Activated CD4-positive, alpha-beta T cell treated with anti-CD3 and anti-CD28 coated beads for 48 hours (primary cell): ENCODE results near the gene PGS1.

Source experiments
- DNase-seq: peaks from one replicate; pipeline ENCODE4 v3.0.0-alpha.2; 2020

PGS1 gene

GRCh38 chr17:78347453-78347852 is 31.0 kb upstream of the PGS1 start:
- no peak for DNase-seq

DNA sequence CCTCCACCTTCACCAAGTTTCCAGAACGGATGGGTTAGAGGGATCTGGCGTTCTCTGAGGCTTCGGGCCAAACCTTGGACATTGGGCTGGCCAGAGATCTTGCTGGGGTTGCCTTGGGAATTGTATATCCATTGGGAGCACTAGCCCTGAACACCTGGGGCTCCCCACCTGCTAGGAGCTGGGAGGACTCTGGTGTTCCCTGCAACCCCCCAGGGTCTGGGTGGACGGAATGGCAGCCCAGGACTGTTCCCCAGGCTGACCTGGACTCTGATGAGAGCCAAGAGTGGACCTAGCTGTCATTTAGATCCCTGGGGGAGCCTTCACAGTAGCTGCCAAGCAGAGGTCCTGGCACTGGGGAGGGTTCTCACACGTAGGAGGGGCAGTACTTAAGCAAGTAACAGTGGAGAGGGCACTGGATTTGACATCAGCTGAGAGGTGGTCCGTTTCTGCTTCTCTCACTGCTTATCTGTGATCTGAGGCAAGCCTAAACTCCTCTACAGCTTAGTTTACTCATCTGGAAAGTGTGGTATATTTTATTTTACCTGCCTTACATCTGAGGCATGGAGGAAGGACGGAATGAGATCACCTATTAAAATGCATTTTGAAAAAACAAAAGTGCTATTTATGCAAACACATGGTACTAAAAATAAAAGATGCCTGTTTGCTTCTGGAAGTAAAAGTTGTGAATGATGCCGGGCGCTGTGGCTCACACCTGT is 30.2 kb upstream of the PGS1 start:
- no peak for DNase-seq

DNA sequence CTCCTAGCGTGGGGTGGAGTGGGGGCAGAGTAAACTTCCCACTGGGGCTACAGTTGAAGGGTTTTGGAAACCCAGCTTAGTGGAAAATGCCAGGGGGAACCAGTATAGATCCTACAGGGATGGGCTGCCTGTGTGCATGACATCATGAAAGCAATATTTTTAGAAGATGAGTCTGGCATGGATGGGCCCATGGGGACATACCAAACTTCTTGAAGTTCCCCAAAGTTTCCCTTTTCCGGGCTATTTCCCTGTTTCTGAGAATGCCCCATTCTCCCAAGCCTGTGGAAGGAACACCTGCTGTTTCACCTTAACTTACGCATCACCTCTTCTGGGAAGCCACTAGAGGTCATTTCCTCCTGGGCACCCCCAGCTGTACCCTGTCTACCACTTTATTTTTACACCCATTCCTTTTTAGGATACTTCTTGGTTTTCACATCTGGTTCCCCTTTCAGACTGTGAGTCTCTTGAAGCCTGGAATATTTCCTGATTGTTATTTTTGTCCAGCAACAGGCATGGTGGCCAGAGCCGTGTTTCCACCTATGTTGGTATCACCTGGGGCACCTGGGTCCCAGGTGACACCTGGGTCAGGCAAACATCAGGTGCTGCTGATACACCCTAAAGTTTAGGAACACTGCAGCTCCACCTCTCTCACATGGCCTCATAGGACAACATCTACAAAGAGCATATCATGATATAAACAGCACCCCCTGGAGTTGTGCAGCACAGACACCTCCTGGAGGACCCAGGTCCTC is 28.4 kb upstream of the PGS1 start:
- DNase-seq = no peak

DNA sequence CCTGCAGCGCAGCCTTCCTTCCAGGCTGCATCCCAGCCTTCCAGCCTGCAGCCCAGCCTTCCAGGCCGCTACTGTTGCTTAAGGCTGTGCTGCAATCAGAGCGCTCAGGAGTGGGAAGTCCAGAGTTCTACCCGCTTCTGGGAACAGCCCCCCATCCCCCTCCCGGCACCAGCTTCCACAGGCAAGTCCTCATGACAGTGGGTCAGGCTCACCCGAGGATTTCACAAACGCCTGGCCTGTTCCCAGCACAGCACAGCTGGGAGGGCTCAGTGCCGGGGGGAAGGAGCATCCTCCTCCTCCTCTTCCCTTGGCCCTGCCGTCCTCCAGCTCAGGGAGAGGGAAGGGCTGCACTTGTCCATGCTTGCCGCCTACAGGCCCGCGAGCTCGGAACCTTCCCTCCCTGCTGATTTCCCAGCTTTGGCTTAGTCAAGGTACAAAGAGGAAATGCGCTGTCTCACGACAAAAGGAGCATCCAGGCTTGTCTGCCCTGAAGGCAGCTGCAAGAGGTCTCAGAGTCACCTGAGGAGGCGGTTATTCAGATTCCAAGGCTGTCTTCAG is 26.9 kb upstream of the PGS1 start:
- no peak for DNase-seq

DNA sequence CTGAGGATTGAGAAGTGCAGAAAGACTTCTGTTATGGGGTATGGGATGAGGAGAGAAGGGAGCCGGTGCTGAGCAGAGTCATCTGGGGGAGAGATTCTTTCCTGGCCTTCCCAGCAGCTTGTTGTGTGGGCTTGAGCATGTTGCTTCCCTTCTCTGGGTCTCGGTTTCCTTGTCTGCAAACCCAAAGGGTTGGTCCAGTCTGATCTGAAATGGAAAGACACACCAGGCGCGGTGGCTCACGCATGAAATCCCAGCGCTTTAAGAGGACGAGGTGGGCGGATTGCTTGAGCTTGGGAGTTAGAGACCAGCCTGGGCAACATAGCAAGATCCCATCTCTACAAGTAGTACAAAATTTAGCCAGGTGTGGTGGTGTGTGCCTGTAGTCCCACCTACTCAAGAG is 24.6 kb upstream of the PGS1 start:
- DNase-seq = no peak

- DNase-seq = no peak
Measured at GRCh38 chr17:78355045-78355641, 23.3 kb upstream of the PGS1 start.

DNA sequence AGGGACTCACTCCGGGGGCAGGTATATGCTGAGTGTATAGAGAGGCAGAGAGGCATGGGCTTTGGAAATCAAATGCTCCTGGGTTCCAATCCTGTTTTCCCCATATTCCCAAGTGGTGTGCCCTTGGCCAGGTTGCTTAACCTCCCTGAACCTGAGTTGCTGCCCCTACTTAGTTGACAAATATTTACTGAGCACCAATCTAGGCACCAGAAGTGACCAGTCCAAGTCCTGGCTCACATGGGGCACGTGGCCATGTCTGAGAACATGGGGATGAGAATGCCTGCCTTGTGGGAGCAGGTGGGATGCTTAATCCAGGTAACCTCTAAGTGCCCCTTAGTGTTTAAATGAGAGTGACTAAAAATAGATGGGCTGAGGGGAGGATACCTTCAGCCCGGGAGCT is 22.7 kb upstream of the PGS1 start:
- no peak for DNase-seq

GRCh38 chr17:78356101-78356713 is 22.2 kb upstream of the PGS1 start:
- peak; percentile 94 for DNase-seq

GRCh38 chr17:78357177-78357586 is 21.3 kb upstream of the PGS1 start:
- no peak for DNase-seq

- DNase-seq = no peak
Measured at GRCh38 chr17:78357672-78358537, 20.5 kb upstream of the PGS1 start.

DNA sequence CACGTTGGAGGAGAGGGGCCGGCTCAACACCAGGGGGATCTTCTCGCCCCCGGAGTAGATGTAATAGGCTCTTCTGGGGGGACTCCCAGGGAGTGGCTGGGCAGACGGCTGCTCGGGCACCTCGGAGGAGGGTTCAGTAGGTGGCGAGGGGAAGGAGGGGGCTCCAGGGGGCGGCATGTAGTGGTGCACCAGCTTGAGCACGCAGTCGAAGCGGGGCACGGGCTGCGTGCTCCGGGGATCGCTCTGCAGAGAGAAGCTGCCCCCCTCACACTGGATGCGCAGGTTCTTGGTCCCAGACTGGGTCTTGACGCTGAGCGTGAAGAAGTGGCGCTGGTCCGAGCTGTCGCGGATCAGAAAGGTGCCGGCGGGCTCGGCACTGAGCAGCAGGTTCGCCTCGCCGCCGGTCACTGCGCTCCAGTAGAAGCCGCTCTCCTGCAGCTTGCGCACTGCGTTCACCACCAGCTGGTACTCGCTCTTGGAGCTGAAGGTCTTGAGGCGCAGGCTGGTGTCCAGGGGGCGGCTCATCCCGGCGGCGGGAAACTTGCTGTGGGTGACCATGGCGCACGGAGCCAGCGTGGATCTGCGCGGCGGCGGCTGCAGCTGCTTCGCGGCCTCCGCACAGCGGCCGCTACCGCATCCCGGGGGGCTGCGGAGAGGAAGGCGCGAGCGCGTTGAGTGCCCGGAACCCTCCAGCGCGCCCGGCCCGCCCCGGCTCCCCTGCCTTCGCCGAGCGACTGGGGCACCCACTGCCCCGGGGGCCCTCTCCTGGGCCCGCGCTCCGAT is 19.7 kb upstream of the PGS1 start:
- no peak for DNase-seq

DNA sequence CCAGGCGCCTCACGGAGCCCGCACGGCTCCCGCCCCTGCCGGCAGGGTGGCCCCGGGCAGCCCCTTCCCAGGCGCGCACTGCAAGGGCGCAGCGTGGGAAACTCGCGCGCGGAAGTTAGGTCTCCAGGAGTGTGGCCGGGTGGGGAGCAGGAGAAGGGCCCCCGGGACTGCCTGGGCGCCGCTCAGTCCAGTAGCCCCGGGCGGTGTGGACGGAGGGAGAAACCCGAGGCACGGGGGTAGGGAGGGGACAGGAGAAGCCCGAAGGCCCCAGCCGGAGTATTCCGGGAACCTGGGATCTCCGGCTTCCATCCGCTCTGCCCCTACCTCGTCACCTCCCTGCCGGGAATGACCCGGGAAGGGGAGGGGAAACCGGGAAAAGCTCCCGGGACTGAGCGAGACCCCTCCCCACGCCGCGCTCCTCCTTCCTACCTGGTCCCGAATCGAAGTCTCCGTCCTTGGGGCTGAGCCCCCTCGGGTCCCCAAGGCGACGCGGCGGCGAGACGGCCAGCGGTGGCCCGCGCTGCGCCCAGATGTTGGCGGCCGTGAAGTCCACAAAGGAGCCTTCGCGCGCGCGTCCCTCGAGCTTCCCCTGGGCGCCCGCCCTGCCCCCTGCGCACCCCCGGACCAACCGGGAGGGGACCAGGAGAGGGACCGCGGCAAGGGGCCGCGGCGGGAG is 19.0 kb upstream of the PGS1 start:
- no peak for DNase-seq

DNA sequence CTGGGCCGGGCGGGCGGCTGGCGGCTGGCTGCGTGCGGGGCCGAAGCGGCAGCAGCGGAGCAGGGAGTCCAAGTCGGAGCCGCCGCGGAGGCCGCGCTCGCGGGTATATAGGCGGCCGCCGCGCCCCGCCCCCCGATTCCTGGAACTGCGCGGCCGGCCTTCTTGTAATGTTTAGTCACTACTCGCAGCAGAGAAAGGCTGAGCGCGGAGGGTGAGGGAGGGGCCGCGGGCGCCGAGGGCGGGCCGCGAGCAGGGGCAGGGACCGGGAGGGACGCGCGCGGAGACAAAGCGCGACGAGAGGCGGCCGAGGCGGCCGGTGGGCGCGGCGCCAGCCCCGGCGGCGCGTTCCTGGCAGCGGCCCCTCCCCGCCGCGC is 18.5 kb upstream of the PGS1 start, which contains the start of gene SOCS3:
Gene SOCS3 (minus strand): TSS at position 81 of the 374 bp plus-strand sequence. CDS start 982 bp downstream, outside the sequence.
- peak; percentile 98 for DNase-seq

- DNase-seq = peak; percentile 97
Measured at GRCh38 chr17:78360371-78361224, 17.9 kb upstream of the PGS1 start.

- DNase-seq = no peak
Measured at GRCh38 chr17:78361225-78361701, 17.2 kb upstream of the PGS1 start.

- no peak for DNase-seq
Measured at GRCh38 chr17:78362232-78362631, 16.2 kb upstream of the PGS1 start.

DNA sequence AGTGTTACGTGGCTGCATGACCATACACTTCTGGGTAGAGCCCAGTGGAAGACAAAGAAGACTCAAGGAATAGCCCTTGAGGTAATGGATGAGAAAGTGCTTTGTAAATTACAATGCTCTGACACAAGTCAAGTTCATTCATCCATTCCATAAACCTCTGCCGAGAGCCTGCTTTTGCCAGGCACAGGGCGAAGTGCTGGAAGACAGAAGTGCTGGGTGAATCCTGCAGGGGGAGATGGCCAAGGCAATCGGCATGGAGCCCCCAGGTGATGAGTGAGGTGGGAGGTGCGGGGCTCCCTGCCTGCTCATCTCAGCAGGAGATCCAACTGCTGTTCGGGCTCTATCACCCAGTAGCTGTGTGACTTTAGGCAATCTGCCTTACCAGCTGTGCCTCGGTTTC is 15.8 kb upstream of the PGS1 start:
- no peak for DNase-seq

DNA sequence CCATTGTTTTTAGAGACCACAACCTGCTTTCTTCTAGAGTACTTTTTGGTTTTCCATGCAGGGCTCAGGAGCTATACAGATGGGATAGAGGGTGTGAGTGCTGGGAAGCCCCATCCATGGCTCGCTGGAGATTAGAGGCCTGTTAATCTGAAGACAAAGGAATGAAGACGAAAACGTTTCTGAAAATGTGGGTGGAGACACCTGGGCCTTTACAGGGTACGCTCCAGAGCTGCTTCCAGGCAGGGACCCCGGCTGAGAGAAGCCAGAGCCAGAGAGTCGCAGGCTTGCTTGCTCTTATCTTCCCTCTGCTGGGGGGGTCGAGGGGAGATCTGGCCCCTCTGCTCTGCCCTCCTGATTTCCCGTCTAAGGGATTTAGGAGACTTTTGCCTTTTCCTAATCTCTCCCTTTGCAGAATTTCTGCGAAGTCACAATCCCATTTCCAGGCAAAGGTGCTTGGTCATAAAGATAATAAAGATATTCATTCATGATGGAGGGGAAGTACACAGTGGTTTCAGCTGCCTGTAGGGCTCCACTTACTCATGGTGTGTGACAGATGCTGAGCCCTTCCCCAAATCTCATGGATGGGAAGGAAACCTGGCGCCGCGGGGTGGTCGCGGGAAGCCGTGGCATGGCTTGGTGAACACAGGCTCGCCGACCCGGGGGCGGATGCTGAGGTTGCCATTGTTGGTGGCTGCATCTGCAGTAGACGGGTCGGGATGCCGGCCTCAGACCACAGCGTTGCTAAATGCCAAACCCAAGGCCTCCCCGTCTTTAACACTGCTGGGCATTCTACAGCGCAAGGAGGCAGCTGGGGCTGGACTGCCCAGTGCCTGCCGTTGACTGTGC is 13.8 kb upstream of the PGS1 start:
- no peak for DNase-seq
